ENCODE results near the gene TRRAP.
"Not testable (repeated sequence)": the region's sequence is repeated elsewhere in the genome, so short reads cannot be mapped to it uniquely, and the experiment has no call there.

Gene TRRAP

GRCh38 chr7:98841179-98841997 lies 36.9 kb upstream of the TRRAP start:
- TF ChIP-seq, protein P1, sequence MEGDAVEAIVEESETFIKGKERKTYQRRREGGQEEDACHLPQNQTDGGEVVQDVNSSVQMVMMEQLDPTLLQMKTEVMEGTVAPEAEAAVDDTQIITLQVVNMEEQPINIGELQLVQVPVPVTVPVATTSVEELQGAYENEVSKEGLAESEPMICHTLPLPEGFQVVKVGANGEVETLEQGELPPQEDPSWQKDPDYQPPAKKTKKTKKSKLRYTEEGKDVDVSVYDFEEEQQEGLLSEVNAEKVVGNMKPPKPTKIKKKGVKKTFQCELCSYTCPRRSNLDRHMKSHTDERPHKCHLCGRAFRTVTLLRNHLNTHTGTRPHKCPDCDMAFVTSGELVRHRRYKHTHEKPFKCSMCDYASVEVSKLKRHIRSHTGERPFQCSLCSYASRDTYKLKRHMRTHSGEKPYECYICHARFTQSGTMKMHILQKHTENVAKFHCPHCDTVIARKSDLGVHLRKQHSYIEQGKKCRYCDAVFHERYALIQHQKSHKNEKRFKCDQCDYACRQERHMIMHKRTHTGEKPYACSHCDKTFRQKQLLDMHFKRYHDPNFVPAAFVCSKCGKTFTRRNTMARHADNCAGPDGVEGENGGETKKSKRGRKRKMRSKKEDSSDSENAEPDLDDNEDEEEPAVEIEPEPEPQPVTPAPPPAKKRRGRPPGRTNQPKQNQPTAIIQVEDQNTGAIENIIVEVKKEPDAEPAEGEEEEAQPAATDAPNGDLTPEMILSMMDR (IDR thresholded peaks at IDR 0.05; ENCODE audit: insufficient read depth, low read length): peak; percentile 94
- TF ChIP-seq, protein P2, sequence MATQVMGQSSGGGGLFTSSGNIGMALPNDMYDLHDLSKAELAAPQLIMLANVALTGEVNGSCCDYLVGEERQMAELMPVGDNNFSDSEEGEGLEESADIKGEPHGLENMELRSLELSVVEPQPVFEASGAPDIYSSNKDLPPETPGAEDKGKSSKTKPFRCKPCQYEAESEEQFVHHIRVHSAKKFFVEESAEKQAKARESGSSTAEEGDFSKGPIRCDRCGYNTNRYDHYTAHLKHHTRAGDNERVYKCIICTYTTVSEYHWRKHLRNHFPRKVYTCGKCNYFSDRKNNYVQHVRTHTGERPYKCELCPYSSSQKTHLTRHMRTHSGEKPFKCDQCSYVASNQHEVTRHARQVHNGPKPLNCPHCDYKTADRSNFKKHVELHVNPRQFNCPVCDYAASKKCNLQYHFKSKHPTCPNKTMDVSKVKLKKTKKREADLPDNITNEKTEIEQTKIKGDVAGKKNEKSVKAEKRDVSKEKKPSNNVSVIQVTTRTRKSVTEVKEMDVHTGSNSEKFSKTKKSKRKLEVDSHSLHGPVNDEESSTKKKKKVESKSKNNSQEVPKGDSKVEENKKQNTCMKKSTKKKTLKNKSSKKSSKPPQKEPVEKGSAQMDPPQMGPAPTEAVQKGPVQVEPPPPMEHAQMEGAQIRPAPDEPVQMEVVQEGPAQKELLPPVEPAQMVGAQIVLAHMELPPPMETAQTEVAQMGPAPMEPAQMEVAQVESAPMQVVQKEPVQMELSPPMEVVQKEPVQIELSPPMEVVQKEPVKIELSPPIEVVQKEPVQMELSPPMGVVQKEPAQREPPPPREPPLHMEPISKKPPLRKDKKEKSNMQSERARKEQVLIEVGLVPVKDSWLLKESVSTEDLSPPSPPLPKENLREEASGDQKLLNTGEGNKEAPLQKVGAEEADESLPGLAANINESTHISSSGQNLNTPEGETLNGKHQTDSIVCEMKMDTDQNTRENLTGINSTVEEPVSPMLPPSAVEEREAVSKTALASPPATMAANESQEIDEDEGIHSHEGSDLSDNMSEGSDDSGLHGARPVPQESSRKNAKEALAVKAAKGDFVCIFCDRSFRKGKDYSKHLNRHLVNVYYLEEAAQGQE (IDR thresholded peaks at IDR 0.05; ENCODE audit: insufficient replicate concordance, low read depth): no peak
- peak in 1 of 2 experiments; percentile 38 for DNase-seq (ENCODE audit: low read depth in 1 of 2, low spot score in 1 of 2)
- Histone ChIP-seq H3K4me3 (replicated peaks; ENCODE audit: insufficient read depth, low read length) (no peak overlapping the region), H3K27me3 (ENCODE audit: insufficient read depth, poor library complexity, severe bottlenecking) (no peaks in the 10 kb centered on the region), H3K27ac (replicated peaks) (no peak overlapping the region)

- not testable (repeated sequence) for H3K27ac ChIP-seq (replicated peaks); H3K4me3 ChIP-seq (replicated peaks; ENCODE audit: insufficient read depth, low read length); H3K27me3 ChIP-seq (ENCODE audit: insufficient read depth, poor library complexity, severe bottlenecking); DNase-seq (ENCODE audit: low read depth in 1 of 2, low spot score in 1 of 2)
These were observed 35.8 kb upstream of the TRRAP start for GRCh38 chr7:98842552-98842951.

GRCh38 chr7:98848918-98849317 lies 29.4 kb upstream of the TRRAP start:
- TF ChIP-seq GABPA (IDR thresholded peaks at IDR 0.05; ENCODE audit: low read depth) (no peak), SPI1 (IDR thresholded peaks at IDR 0.05; ENCODE audit: borderline replicate concordance, low read depth) (no peak), POLR2AphosphoS5 (IDR thresholded peaks at IDR 0.05; ENCODE audit: low read depth) (no peak)
- TF ChIP-seq, protein P2 (IDR thresholded peaks at IDR 0.05; ENCODE audit: insufficient replicate concordance, low read depth): no peak
- TF ChIP-seq, protein P1 (IDR thresholded peaks at IDR 0.05; ENCODE audit: insufficient read depth, low read length): no peak
- no peaks in the 10 kb centered on the region for H3K27me3 ChIP-seq (ENCODE audit: insufficient read depth, poor library complexity, severe bottlenecking)
- DNase-seq (ENCODE audit: low read depth in 1 of 2, low spot score in 1 of 2): no peak
- no peak overlapping the region for H3K4me3 ChIP-seq (replicated peaks; ENCODE audit: insufficient read depth, low read length)
- H3K27ac ChIP-seq (replicated peaks): no peak overlapping the region

DNA sequence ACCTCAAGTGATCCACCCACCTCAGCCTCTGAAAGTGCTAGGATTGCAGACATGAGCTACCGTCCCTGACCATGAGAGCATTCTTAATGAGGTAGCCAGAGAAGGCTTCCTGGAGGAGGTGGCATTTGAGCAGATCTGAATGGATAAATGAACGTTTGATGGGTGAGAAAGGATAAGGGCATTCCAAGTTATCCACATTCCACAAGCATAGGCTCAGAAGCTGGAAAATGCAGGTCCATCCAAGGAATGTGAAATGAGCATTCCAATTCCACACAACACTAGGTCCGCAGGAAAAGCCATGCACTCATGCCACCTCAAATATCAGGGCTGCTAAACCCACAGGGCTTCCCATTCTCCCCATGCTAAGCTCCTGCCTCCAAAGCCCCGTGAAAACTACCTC lies 25.5 kb upstream of the TRRAP start:
- H3K27me3 ChIP-seq (ENCODE audit: insufficient read depth, poor library complexity, severe bottlenecking): no peaks in the 10 kb centered on the region
- no peak overlapping the region for H3K4me3 ChIP-seq (replicated peaks; ENCODE audit: insufficient read depth, low read length)
- no peak overlapping the region for H3K27ac ChIP-seq (replicated peaks)
- DNase-seq (ENCODE audit: low read depth in 1 of 2, low spot score in 1 of 2): no peak
- TF ChIP-seq, protein P1 (IDR thresholded peaks at IDR 0.05; ENCODE audit: insufficient read depth, low read length): no peak
- TF ChIP-seq, protein P2 (IDR thresholded peaks at IDR 0.05; ENCODE audit: insufficient replicate concordance, low read depth): no peak
- TF ChIP-seq POLR2AphosphoS5 (IDR thresholded peaks at IDR 0.05; ENCODE audit: low read depth) (no peak), GABPA (IDR thresholded peaks at IDR 0.05; ENCODE audit: low read depth) (no peak)
